Measurements from ENCODE around the gene CAMTA1. TPM values are rescaled to one million over a fixed set of nuclear protein-coding genes. Genes with fewer than 3 reads are reported as not detected.

The CAMTA1 gene
- total RNA-seq, 1 experiment from 2014 or later: 85.2 TPM

DNA sequence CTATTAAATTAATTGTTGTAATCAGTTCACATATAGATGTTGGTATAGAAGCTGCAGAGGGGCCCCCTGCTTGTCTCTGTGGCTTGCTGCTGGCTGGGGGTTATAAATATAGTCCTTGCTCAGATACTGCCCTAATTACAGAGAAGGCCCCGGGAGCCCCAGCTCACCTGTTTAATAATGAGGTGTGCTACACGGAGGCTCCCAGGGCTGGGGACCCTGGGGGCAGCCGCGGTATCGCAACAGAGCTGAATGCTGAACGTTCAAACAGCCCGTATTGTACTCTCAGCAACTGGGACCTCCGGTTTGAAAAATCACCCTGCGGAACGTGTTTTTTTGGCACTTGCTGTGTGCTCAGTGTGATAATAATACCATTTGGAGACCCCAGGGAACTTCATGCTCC is 309.3 kb downstream of the CAMTA1 start:
- TF ChIP-seq, protein P1, sequence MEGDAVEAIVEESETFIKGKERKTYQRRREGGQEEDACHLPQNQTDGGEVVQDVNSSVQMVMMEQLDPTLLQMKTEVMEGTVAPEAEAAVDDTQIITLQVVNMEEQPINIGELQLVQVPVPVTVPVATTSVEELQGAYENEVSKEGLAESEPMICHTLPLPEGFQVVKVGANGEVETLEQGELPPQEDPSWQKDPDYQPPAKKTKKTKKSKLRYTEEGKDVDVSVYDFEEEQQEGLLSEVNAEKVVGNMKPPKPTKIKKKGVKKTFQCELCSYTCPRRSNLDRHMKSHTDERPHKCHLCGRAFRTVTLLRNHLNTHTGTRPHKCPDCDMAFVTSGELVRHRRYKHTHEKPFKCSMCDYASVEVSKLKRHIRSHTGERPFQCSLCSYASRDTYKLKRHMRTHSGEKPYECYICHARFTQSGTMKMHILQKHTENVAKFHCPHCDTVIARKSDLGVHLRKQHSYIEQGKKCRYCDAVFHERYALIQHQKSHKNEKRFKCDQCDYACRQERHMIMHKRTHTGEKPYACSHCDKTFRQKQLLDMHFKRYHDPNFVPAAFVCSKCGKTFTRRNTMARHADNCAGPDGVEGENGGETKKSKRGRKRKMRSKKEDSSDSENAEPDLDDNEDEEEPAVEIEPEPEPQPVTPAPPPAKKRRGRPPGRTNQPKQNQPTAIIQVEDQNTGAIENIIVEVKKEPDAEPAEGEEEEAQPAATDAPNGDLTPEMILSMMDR (conservative IDR thresholded peaks at IDR 0.05; ENCODE audit: low read depth, low read length): no peak
- TF ChIP-seq EZH2 (IDR thresholded peaks at IDR 0.05; ENCODE audit: borderline replicate concordance, low read depth, low read length, poor library complexity, severe bottlenecking): no peak
- no TSS peak for BruUV-seq (replicated peaks)
- CTCF ChIA-PET: no interaction called here
- no peak for DNase-seq (ENCODE audit: low spot score)
- no peak overlapping the region for H3K4me3 ChIP-seq (ENCODE audit: low read depth, low read length, poor library complexity, severe bottlenecking)
- H3K9me3 ChIP-seq (ENCODE audit: low read depth, low read length, poor library complexity, severe bottlenecking): no peaks in the 10 kb centered on the region
- no peaks in the 10 kb centered on the region for H3K4me1 ChIP-seq (ENCODE audit: insufficient read depth, low read length, poor library complexity, severe bottlenecking)
- peaks cover 81% of the 10 kb centered on the region for H3K27me3 ChIP-seq (replicated peaks; ENCODE audit: insufficient read depth, low read depth, low read length, poor library complexity)
- H3K36me3 ChIP-seq (ENCODE audit: insufficient read depth, low read length, poor library complexity, severe bottlenecking): no peaks in the 10 kb centered on the region
- POLR2A ChIA-PET (ENCODE audit: low non-redundant PET): no interaction called here
- intact Hi-C loops (cut with micrococcal nuclease; ENCODE audit: unreplicated experiment): no loop called here
- H3K27ac ChIP-seq (ENCODE audit: low read depth, low read length, poor library complexity, severe bottlenecking): no peak overlapping the region

DNA sequence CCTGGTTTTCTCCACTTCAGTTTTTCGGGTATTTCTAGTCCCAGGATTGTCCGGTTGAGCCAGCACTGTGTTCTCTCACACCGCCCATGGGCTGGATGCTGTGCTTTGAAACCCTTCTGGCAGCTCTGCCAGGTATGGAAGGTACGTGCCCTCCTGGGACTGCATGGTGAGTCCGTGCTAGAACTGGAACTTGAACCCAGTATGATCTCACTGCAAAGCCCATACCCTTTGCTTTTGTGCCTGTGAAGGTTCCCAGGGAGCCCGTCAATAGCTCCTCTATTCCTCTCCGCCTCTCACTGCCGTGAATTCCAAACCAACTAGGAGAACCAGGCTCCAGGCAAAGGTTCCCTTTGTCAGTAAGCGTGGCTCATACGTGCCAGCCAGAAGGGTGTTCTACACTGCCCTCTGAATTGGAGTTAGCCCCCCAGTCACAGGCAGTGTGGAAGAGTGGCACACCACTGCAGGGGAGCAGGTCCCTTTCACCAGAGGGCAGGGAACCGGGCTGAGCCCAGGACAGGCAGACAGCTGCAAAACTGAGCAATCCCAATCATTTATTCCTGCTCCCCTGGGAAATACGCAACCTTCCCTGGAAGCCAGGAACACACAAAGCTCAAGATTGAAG is 310.2 kb downstream of the CAMTA1 start:
- Histone ChIP-seq H3K27ac (ENCODE audit: low read depth, low read length, poor library complexity, severe bottlenecking) (no peak overlapping the region), H3K4me3 (ENCODE audit: low read depth, low read length, poor library complexity, severe bottlenecking) (no peak overlapping the region), H3K27me3 (replicated peaks; ENCODE audit: insufficient read depth, low read depth, low read length, poor library complexity) (peaks cover 88% of the 10 kb centered on the region), H3K36me3 (ENCODE audit: insufficient read depth, low read length, poor library complexity, severe bottlenecking) (no peaks in the 10 kb centered on the region), H3K4me1 (ENCODE audit: insufficient read depth, low read length, poor library complexity, severe bottlenecking) (no peaks in the 10 kb centered on the region), H3K9me3 (ENCODE audit: low read depth, low read length, poor library complexity, severe bottlenecking) (no peaks in the 10 kb centered on the region)
- ChIA-PET CTCF (no interaction called here), POLR2A (ENCODE audit: low non-redundant PET) (no interaction called here)
- intact Hi-C loops (cut with micrococcal nuclease; ENCODE audit: unreplicated experiment): no loop called here
- TF ChIP-seq, protein P1 (conservative IDR thresholded peaks at IDR 0.05; ENCODE audit: low read depth, low read length): no peak
- no peak for TF ChIP-seq EZH2 (IDR thresholded peaks at IDR 0.05; ENCODE audit: borderline replicate concordance, low read depth, low read length, poor library complexity, severe bottlenecking)
- BruUV-seq (replicated peaks): no TSS peak
- no peak for DNase-seq (ENCODE audit: low spot score)

DNA sequence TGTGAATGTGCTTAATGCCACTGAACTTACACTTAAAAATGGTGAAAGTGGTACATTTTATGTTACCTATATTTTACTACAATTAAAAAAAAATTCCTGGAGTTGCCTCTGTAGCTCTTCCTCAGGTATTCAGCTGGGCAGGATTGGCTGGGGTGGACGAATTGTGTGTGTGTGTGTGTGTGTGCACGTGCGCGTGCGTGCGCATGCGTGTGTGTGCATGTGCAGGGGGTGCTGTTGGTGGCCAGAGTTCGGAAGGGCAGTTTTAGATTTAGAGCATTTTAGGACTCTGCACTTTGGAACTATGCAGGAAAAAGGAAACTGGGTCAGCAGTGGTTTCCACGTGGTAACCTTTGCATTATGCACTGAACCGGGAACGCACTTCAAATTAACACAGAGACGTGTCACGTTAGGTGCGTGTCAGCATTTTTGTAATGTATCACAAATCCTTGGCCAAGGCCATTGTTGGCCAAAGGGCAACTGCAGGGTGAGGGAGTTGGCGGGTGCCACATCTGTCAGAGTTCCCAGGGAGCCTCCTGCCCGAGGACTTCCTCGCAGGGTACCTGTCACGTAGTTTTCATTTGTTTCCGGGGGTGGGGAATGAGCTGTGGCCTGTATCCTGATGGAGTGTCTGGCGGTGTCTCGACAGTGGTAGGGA is 312.8 kb downstream of the CAMTA1 start:
- POLR2A ChIA-PET (ENCODE audit: low non-redundant PET): no interaction called here
- BruUV-seq (replicated peaks): no TSS peak

More for the DNA sequence above, 312.8 kb downstream of the CAMTA1 start:
- Histone ChIP-seq H3K27ac (ENCODE audit: low read depth, low read length, poor library complexity, severe bottlenecking) (no peak overlapping the region), H3K27me3 (replicated peaks; ENCODE audit: insufficient read depth, low read depth, low read length, poor library complexity) (peaks cover 63% of the 10 kb centered on the region), H3K36me3 (ENCODE audit: insufficient read depth, low read length, poor library complexity, severe bottlenecking) (no peaks in the 10 kb centered on the region), H3K9me3 (ENCODE audit: low read depth, low read length, poor library complexity, severe bottlenecking) (no peaks in the 10 kb centered on the region), H3K4me1 (ENCODE audit: insufficient read depth, low read length, poor library complexity, severe bottlenecking) (no peaks in the 10 kb centered on the region), H3K4me3 (ENCODE audit: low read depth, low read length, poor library complexity, severe bottlenecking) (no peak overlapping the region)
- CTCF ChIA-PET: no interaction called here
- DNase-seq (ENCODE audit: low spot score): no peak
- no peak for TF ChIP-seq EZH2 (IDR thresholded peaks at IDR 0.05; ENCODE audit: borderline replicate concordance, low read depth, low read length, poor library complexity, severe bottlenecking)
- TF ChIP-seq, protein P1 (conservative IDR thresholded peaks at IDR 0.05; ENCODE audit: low read depth, low read length): no peak
- intact Hi-C loops (cut with micrococcal nuclease; ENCODE audit: unreplicated experiment): no loop called here

Measured in A673 (cell line).